Mesenchymal stem cell (in vitro differentiated cells and primary cell): ENCODE results near the gene CXADR.
"Not testable (repeated sequence)": the region's sequence is repeated elsewhere in the genome, so short reads cannot be mapped to it uniquely, and the experiment has no call there.

Experiments used
- DNase-seq: peaks from one replicate; pipeline ENCODE4 v3.0.0-alpha.2; 2013
- H2AFZ ChIP-seq: one replicate; pipeline ENCODE4 v1.6.1; 2013; ENCODE audit warnings: low read depth, mild to moderate bottlenecking, control low read depth, inconsistent platforms, low read length, moderate library complexity
- H2AK5ac ChIP-seq: 2 replicates; pipeline ENCODE4 v1.6.1; 2013; ENCODE audit warnings: low read length, moderate library complexity, mild to moderate bottlenecking, inconsistent platforms; ENCODE audit not compliant: severe bottlenecking
- H2BK120ac ChIP-seq: one replicate; pipeline ENCODE4 v1.6.1; 2013; ENCODE audit warnings: low read depth, mild to moderate bottlenecking, inconsistent platforms, low read length, moderate library complexity
- H2BK12ac ChIP-seq, 2 experiments: one replicate each; pipeline ENCODE4 v1.6.1; 2013; ENCODE audit warnings: inconsistent platforms in 2 of 2, low read length in 2 of 2, mild to moderate bottlenecking in 2 of 2, moderate library complexity in 2 of 2, control low read depth in 1 of 2
- H2BK15ac ChIP-seq: one replicate; pipeline ENCODE4 v1.6.1; 2013; ENCODE audit warnings: mild to moderate bottlenecking, low read depth, inconsistent platforms; ENCODE audit not compliant: poor library complexity, severe bottlenecking
- H2BK5ac ChIP-seq: 2 replicates; pipeline ENCODE4 v1.6.1; 2013; ENCODE audit warnings: low read depth, mild to moderate bottlenecking, low read length, control low read depth, inconsistent platforms; ENCODE audit not compliant: poor library complexity, severe bottlenecking
- H3K14ac ChIP-seq, 2 experiments: one replicate each; pipeline ENCODE4 v1.6.1; 2013; ENCODE audit warnings: inconsistent platforms in 2 of 2, low read length in 2 of 2, control low read depth in 1 of 2, mild to moderate bottlenecking in 1 of 2, moderate library complexity in 1 of 2
- H3K18ac ChIP-seq, 2 experiments: one replicate each; pipeline ENCODE4 v1.6.1; 2013; ENCODE audit warnings: inconsistent platforms in 2 of 2, low read length in 2 of 2, control low read depth in 1 of 2, low read depth in 1 of 2, mild to moderate bottlenecking in 1 of 2
- H3K23ac ChIP-seq, 2 experiments: one replicate each; pipeline ENCODE4 v1.6.1; 2013; ENCODE audit warnings: inconsistent platforms in 2 of 2, low read length in 2 of 2, mild to moderate bottlenecking in 2 of 2, moderate library complexity in 2 of 2, control low read depth in 1 of 2
- H3K27ac ChIP-seq: 2 replicates; pipeline ENCODE4 v1.5.1; 2013; ENCODE audit warnings: mild to moderate bottlenecking, moderate library complexity, low read length, control low read depth, inconsistent platforms; ENCODE audit not compliant: poor library complexity, severe bottlenecking
- H3K27me3 ChIP-seq, 2 experiments: 2 replicates each; pipeline versions ENCODE4 v1.6.1 to v1.7.0; 2013; ENCODE audit warnings: low read length in 2 of 2, mild to moderate bottlenecking in 2 of 2, moderate library complexity in 2 of 2, control low read depth in 1 of 2, inconsistent platforms in 1 of 2; ENCODE audit not compliant: control insufficient read depth in 1 of 2, insufficient read depth in 1 of 2
- H3K36me3 ChIP-seq, 2 experiments: 2 replicates each; pipeline versions ENCODE4 v1.6.1 to v1.7.0; 2013; ENCODE audit warnings: low read length in 2 of 2, control low read depth in 1 of 2, inconsistent platforms in 1 of 2, low read depth in 1 of 2, mild to moderate bottlenecking in 1 of 2; ENCODE audit not compliant: insufficient read depth in 2 of 2, control insufficient read depth in 1 of 2
- H3K4ac ChIP-seq, 2 experiments: one replicate each; pipeline ENCODE4 v1.6.1; 2013; ENCODE audit warnings: inconsistent platforms in 2 of 2, low read length in 2 of 2, mild to moderate bottlenecking in 2 of 2, moderate library complexity in 2 of 2, control low read depth in 1 of 2, low read depth in 1 of 2
- H3K4me1 ChIP-seq: 2 replicates; pipeline ENCODE4 v1.6.1; 2013; ENCODE audit warnings: low read depth, low read length, control low read depth; ENCODE audit not compliant: control insufficient read depth, insufficient read depth
- H3K4me2 ChIP-seq: 2 replicates; pipeline ENCODE4 v1.6.1; 2013; ENCODE audit warnings: low read length, mild to moderate bottlenecking, inconsistent platforms; ENCODE audit not compliant: poor library complexity, severe bottlenecking
- H3K4me3 ChIP-seq, 2 experiments: 2 replicates each; pipeline versions ENCODE4 v1.5.1 to v1.7.0; 2013; ENCODE audit warnings: low read length in 2 of 2, mild to moderate bottlenecking in 2 of 2, control low read depth in 1 of 2, low read depth in 1 of 2; ENCODE audit not compliant: insufficient read depth in 1 of 2
- H3K79me1 ChIP-seq: replicated peaks from 2 replicates; pipeline ENCODE4 v1.6.1; 2013; ENCODE audit warnings: mild to moderate bottlenecking, control low read depth, low read length, inconsistent platforms; ENCODE audit not compliant: poor library complexity, severe bottlenecking
- H3K9ac ChIP-seq: 2 replicates; pipeline ENCODE4 v1.7.0; 2013; ENCODE audit warnings: mild to moderate bottlenecking, low read length, moderate library complexity
- H3K9me3 ChIP-seq: 2 replicates; pipeline ENCODE4 v1.7.0; 2013; ENCODE audit warnings: mild to moderate bottlenecking, low read length; ENCODE audit not compliant: control insufficient read depth
- H4K8ac ChIP-seq: one replicate; pipeline ENCODE4 v1.6.1; 2013; ENCODE audit warnings: inconsistent platforms, mild to moderate bottlenecking, low read length, moderate library complexity
- H4K91ac ChIP-seq: one replicate; pipeline ENCODE4 v1.6.1; 2013; ENCODE audit warnings: mild to moderate bottlenecking, low read length, inconsistent platforms
- WGBS: methylation state at CpG from one replicate; pipeline ENCODE4 v1.1.7; 2013; ENCODE audit warnings: mixed read lengths; 5-methylcytosine and 5-hydroxymethylcytosine counted together

CXADR gene

GRCh38 chr21:17476006-17476405 lies 36.8 kb upstream of the CXADR start:
- H3K4me3 ChIP-seq = no peak overlapping the region
- H2BK5ac ChIP-seq = no peak overlapping the region
- H3K27me3 ChIP-seq = no peaks in the 10 kb centered on the region
- no peak overlapping the region for H4K91ac ChIP-seq
- H3K23ac ChIP-seq = no peak overlapping the region
- H2BK12ac ChIP-seq = no peak overlapping the region
- no peak overlapping the region for H2AK5ac ChIP-seq
- no peak overlapping the region for H3K18ac ChIP-seq
- H3K79me1 ChIP-seq = no peaks in the 10 kb centered on the region
- H3K27ac ChIP-seq = no peak overlapping the region
- no peak overlapping the region for H2AFZ ChIP-seq
- no peak overlapping the region for H3K4me2 ChIP-seq
- no peaks in the 10 kb centered on the region for H3K9me3 ChIP-seq
- H3K4me1 ChIP-seq = no peaks in the 10 kb centered on the region
- H3K9ac ChIP-seq = no peak overlapping the region
- 91% methylated on average over 4 of the region's 4 CpGs for WGBS
- DNase-seq = no peak
- H3K4ac ChIP-seq = no peak overlapping the region
- no peaks in the 10 kb centered on the region for H3K36me3 ChIP-seq
- no peak overlapping the region for H3K14ac ChIP-seq
- H2BK120ac ChIP-seq = no peak overlapping the region
- no peak overlapping the region for H4K8ac ChIP-seq
- H2BK15ac ChIP-seq = no peak overlapping the region

GRCh38 chr21:17478156-17478555 lies 34.7 kb upstream of the CXADR start:
- not testable (repeated sequence) for H2AK5ac ChIP-seq, H2BK120ac ChIP-seq

GRCh38 chr21:17479606-17480005 lies 33.2 kb upstream of the CXADR start:
- Histone ChIP-seq H3K36me3 (no peaks in the 10 kb centered on the region), H3K4me3 (no peak overlapping the region), H2BK5ac (no peak overlapping the region), H3K27me3 (no peaks in the 10 kb centered on the region), H3K23ac (no peak overlapping the region), H3K27ac (no peak overlapping the region), H3K4ac (no peak overlapping the region), H2BK15ac (no peak overlapping the region), H4K8ac (no peak overlapping the region), H2BK120ac (no peak overlapping the region), H3K4me1 (no peaks in the 10 kb centered on the region), H3K14ac (no peak overlapping the region), H3K4me2 (no peak overlapping the region), H3K9me3 (no peaks in the 10 kb centered on the region), H3K79me1 (no peaks in the 10 kb centered on the region), H2AFZ (no peak overlapping the region), H4K91ac (no peak overlapping the region), H3K18ac (no peak overlapping the region), H3K9ac (no peak overlapping the region), H2BK12ac (no peak overlapping the region), H2AK5ac (no peak overlapping the region)
- WGBS = no CpG with 5 or more reads among the region's 2 CpGs
- DNase-seq = no peak

More at GRCh38 chr21:17478156-17478555, 34.7 kb upstream of the CXADR start:
- no CpG with 5 or more reads among the region's 6 CpGs for WGBS
- H3K79me1 ChIP-seq, H2BK15ac ChIP-seq, H2AFZ ChIP-seq, H3K4me1 ChIP-seq, H3K27ac ChIP-seq, H4K91ac ChIP-seq, H3K9ac ChIP-seq, H3K4me2 ChIP-seq, H3K36me3 ChIP-seq, H3K23ac ChIP-seq, H3K9me3 ChIP-seq, H3K18ac ChIP-seq, H4K8ac ChIP-seq, H3K27me3 ChIP-seq, H3K4ac ChIP-seq, H2BK12ac ChIP-seq, H3K14ac ChIP-seq, H3K4me3 ChIP-seq, H2BK5ac ChIP-seq, DNase-seq: not testable (repeated sequence)

DNA sequence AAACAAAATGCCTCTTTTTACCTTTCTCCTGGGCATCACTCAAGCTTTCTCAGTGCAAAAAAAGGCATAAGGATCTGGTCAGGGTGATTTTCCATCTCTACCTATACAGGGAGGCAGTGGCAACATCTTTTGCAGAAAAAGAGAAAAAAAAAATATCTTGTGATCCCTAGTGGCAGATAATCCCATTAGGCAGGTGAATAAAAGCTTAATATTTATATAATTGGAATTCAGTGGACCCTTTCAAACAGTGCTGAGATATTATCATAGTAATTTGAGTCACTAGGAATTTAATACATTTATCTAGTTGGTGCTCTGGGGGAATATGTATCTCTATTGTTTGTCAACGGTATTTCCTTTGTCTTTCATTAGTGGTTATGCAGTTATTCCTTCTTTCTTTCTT lies 29.9 kb upstream of the CXADR start:
- Histone ChIP-seq H3K36me3 (no peaks in the 10 kb centered on the region), H3K18ac (no peak overlapping the region), H2BK5ac (no peak overlapping the region), H3K4me3 (no peak overlapping the region), H4K91ac (no peak overlapping the region), H3K14ac (no peak overlapping the region), H3K9ac (no peak overlapping the region), H3K4ac (no peak overlapping the region), H2AK5ac (no peak overlapping the region), H2BK12ac (no peak overlapping the region), H3K9me3 (no peaks in the 10 kb centered on the region), H3K79me1 (no peaks in the 10 kb centered on the region), H3K4me2 (no peak overlapping the region), H3K23ac (no peak overlapping the region), H3K27ac (no peak overlapping the region), H2BK15ac (no peak overlapping the region), H4K8ac (no peak overlapping the region), H3K4me1 (no peaks in the 10 kb centered on the region), H3K27me3 (no peaks in the 10 kb centered on the region), H2BK120ac (no peak overlapping the region), H2AFZ (no peak overlapping the region)
- WGBS = 80% methylated on average over 1 of the region's 1 CpG
- no peak for DNase-seq
